ENCODE results near the gene APOA4.
"Not testable (repeated sequence)": the region's sequence is repeated elsewhere in the genome, so short reads cannot be mapped to it uniquely, and the experiment has no call there.

The APOA4 gene

GRCh38 chr11:116847612-116848011 is 24.5 kb upstream of the APOA4 start:
- DNase-seq (ENCODE audit: low spot score), result no peak

- DNase-seq (ENCODE audit: low spot score), result no peak
Observed at GRCh38 chr11:116844722-116845121, 21.6 kb upstream of the APOA4 start.

GRCh38 chr11:116843661-116844060 is 20.6 kb upstream of the APOA4 start:
- no peak for DNase-seq (ENCODE audit: low spot score)

GRCh38 chr11:116842909-116843308 is 19.8 kb upstream of the APOA4 start:
- no peak for DNase-seq (ENCODE audit: low spot score)

- no peak for DNase-seq (ENCODE audit: low spot score)
Observed at GRCh38 chr11:116842117-116842516, 19.0 kb upstream of the APOA4 start.

- DNase-seq (ENCODE audit: low spot score), result no peak
Observed at GRCh38 chr11:116840746-116841296, 17.7 kb upstream of the APOA4 start.

GRCh38 chr11:116840224-116840745 is 17.2 kb upstream of the APOA4 start:
- peak; percentile 42 for DNase-seq (ENCODE audit: low spot score)

GRCh38 chr11:116838321-116839084 is 15.4 kb upstream of the APOA4 start:
- no peak for DNase-seq (ENCODE audit: low spot score)

GRCh38 chr11:116837231-116838091 is 14.4 kb upstream of the APOA4 start, which contains the start of gene APOA1:
Gene APOA1, minus strand, starts transcription at chr11:116837622. Its CDS starts 235 bp downstream, at chr11:116837387.
- DNase-seq (ENCODE audit: low spot score), result peak; percentile 66

GRCh38 chr11:116836632-116836991 is 13.5 kb upstream of the APOA4 start:
- DNase-seq (ENCODE audit: low spot score), result no peak

GRCh38 chr11:116835791-116836631 is 12.9 kb upstream of the APOA4 start:
- peak; percentile 92 for DNase-seq (ENCODE audit: low spot score)

GRCh38 chr11:116835042-116835772 is 12.1 kb upstream of the APOA4 start:
- peak; percentile 37 for DNase-seq (ENCODE audit: low spot score)

- not testable (repeated sequence) for DNase-seq (ENCODE audit: low spot score)
Observed at GRCh38 chr11:116834535-116835041, 11.5 kb upstream of the APOA4 start.

- DNase-seq (ENCODE audit: low spot score), result no peak
Observed at GRCh38 chr11:116833816-116834534, 10.9 kb upstream of the APOA4 start.

GRCh38 chr11:116833491-116833815 is 10.3 kb upstream of the APOA4 start:
- DNase-seq (ENCODE audit: low spot score), result no peak

GRCh38 chr11:116832350-116833290 is 9.5 kb upstream of the APOA4 start:
- no peak for DNase-seq (ENCODE audit: low spot score)

GRCh38 chr11:116831790-116832349 is 8.8 kb upstream of the APOA4 start:
- DNase-seq (ENCODE audit: low spot score), result no peak

GRCh38 chr11:116830184-116830912 is 7.2 kb upstream of the APOA4 start:
- no peak for DNase-seq (ENCODE audit: low spot score)

All from iPS-NIHi11 (cell line).